GM19455 (cell line): ENCODE data around the gene SUN1.

Source experiments
- ATAC-seq: cut with Tn5 transposase; IDR thresholded peaks from one replicate; pipeline ENCODE4 v1.9.1; 2021; ENCODE audit not compliant: unreplicated experiment

Gene SUN1

DNA sequence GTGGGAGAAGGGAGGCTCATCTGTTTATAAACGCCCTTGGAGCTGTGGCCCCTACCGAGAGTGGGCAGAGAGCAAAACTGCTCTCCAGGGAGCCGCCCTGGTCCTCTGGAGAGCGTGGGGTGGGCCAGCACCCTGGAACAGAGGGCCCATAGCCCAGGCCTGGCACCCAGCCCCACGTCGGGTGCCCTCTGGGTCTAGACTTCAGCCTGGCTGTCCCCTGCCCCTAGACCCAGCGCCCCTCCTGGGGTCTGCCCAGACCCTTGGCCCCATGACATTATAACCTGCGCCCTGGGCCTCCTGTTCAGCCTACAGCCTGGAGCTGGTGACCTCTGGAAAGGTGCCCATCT is 68.7 kb downstream of the SUN1 start:
- ATAC-seq: no peak

- ATAC-seq: no peak
These were observed 69.3 kb downstream of the SUN1 start for GRCh38 chr7:901388-902154.

DNA sequence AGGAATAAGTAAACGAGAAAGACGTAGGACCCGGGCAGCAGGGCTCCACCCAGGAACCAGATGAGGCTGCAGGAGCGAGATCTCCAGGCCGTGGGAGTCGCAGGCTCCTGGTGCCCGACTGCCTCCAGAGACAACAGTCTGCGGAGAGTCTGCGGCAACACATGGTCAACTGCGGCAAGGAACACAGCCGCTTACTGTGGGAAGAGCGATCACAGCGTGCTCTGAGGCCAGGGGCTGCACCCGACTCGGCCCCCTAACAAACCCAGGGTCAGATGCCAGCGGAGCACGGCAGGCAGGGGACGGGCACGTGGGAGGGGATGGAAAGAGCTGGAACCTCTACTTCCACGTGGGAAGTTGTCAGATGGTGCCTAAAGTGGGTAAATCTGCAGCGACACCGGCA is 70.7 kb downstream of the SUN1 start:
- ATAC-seq: no peak

- ATAC-seq: no peak
These were observed 71.9 kb downstream of the SUN1 start for GRCh38 chr7:903921-904755.

- ATAC-seq: no peak
These were observed 72.6 kb downstream of the SUN1 start for GRCh38 chr7:904847-905246.

DNA sequence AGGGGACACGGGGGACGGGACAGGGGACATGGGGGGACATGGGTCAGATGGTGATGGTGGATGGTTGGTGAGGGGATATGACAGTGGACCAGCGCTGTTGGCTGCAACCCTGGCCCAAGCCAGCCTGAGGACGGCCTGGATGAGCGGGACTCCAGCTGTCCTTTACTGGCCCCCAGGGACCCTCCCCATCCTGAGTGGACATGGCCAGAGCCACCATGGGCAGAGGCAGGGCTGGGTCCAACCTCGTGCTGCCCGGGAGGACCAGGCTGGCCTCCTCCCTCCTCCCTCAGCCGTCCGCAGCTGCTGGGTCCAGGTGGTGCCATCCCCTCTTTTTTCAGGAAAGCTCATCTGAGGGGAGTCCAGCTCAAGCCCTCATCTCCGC is 74.5 kb downstream of the SUN1 start:
- no peak for ATAC-seq

GRCh38 chr7:907158-907980 is 75.1 kb downstream of the SUN1 start:
- no peak for ATAC-seq

- ATAC-seq: no peak
These were observed 75.9 kb downstream of the SUN1 start for GRCh38 chr7:908159-908581.

GRCh38 chr7:908591-909357 is 76.5 kb downstream of the SUN1 start:
- ATAC-seq: peak; percentile 90

DNA sequence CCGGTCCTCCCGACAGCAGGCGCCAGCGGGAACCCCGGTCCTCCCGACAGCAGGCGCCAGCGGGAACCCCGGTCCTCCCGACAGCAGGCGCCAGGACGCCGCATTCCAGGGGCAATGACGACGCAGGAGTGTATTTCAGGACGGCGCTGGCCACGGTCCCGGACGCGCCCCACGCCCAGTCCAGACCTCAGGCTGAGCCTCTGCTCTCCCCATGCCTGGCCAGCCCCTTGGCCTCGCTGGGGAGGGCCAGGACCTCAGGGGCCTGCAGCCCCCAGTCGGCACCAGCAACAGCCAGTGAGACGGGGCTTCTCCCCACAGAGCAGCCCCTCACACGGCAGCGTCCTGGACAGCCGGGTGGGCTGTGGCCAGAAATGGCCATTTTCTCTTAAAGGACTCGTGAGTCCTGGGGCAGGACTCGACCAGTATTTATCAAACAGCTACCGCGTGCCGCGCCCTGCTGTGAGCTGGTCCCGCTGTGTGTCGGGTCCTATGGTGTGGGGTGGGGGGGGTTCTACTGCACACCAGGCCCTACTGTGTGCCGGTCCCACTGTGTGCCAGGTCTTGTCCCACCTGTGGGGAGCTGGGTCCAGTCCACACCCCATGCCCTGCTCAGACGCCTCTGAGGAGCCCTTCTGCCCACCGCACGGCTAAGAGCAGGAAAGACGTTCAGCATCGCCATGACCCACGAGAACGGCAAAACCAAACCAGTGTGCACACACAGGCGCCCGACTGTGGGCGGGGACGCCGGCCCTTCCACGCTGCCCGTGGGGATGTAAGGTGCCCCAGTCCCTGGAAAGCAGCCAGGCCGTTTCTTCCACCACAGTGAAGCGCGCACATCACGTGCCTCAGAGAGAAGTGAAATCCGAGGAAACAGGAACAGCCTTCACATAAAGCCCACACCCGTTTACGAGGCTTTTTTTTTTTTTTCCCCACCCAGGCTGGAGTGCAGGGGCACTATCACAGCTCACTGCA is 77.4 kb downstream of the SUN1 start:
- ATAC-seq: peak; percentile 42

DNA sequence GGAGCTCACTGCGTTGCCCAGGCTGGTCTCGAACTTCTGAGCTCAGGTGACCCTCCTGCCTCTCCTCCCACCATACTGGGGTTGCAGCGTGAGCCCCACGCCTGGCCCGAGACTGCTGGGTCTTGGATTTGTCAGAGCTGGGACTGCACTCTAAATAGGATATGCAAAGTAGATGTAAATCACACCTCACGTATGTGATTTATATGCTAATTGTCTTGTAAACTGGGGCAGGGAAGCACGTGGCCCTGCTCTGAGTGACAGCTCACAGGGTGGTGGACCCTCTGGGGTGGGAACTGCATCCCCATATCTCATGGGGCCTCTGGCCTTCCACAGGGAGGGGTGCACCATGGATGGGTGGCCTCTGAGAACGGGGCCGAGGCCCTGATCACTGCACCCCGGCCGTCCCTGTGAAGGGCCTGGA is 78.2 kb downstream of the SUN1 start:
- ATAC-seq: no peak

DNA sequence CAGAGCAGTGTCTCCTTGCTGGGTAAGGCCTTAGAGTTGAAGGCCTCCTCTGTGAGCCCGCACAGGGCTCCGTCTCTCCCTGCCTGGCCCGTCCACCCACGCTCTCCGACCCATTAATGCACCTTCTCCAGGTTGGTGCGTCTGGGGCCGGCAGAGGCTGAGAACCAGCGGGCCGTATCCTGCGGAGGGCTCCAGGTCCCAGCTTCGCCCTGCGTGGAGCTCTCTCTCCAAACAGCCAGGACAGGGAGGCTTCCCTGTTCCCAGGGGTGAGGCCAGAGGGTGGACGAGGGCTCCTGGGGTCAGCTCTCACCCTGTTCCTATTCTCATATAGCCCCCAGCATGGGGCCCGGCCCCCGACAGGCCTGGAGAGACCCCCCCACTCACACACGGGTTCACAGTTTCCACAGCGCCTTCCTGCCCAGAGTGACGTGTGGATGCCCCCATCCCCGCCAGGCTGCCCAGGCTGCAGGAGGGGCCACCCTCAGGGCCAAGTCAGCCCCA is 78.7 kb downstream of the SUN1 start:
- ATAC-seq: no peak

DNA sequence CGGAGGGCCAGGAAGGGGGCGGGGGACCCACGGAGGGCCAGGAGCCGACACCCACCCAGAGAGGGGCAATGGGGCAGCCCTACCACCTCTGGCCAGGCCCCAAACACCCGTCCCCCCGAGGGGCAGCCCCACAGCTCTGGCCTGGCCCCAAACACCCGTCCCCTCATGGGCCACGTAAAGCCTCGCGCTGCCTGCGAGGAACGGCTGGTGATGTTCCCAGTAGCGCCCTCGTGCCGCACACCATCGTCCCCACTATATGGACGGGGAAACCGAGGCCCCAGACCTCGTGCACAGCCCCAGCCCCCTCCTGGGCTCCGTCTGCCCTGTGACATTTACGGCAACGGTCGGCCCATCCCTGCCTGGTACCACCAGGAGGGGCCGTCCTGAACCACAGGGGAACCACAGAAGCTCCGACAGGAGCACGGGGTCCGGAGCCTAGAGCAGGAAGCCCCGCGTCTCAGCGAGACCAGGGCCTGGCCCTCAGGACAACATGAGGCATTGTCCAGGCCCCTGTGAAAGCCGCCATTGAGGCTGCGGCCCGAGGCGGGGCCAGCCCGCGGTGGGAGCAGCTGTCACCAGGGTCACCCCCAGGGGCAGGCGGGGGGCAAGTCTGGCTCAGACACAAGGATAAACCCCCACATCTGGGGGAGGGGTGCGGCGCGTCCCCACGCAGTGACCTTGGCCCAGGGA is 79.7 kb downstream of the SUN1 start:
- ATAC-seq: no peak

DNA sequence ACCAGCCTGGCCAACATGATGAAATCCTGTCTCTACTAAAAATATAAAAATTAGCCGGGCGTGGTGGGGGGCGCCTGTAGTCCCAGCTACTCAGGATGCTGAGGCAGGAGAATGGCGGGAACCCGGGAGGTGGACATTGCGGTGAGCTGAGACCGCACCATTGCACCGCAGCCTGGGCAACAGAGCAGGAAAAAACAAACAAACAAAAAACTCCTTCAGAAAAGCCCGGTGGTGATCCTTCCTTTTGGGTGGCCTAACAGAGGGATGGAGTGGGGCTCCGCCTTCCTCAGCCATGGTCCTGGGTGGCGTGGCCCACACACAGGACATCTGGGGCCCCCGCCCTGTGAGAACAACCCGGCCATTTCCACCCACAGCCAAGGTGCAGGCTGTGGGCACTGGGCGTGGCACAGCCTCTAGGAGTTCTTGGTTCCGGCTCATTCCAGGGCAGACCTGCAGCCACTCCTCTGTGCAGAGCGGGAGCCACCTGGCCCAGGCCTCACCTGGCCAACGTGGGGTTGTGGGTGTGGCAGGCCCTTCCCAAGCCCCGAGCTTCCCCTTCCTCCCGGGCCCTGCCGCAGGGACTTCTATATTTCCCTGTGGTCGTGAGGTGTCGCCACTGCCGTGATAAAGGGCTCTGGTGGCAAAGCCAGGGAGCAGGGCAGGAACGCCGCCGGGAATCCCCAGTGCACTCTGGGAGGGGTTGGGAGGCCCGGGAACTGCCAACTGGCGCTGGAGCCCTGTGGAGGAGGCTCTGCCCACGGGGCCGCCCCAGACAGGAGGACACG is 81.7 kb downstream of the SUN1 start:
- no peak for ATAC-seq

DNA sequence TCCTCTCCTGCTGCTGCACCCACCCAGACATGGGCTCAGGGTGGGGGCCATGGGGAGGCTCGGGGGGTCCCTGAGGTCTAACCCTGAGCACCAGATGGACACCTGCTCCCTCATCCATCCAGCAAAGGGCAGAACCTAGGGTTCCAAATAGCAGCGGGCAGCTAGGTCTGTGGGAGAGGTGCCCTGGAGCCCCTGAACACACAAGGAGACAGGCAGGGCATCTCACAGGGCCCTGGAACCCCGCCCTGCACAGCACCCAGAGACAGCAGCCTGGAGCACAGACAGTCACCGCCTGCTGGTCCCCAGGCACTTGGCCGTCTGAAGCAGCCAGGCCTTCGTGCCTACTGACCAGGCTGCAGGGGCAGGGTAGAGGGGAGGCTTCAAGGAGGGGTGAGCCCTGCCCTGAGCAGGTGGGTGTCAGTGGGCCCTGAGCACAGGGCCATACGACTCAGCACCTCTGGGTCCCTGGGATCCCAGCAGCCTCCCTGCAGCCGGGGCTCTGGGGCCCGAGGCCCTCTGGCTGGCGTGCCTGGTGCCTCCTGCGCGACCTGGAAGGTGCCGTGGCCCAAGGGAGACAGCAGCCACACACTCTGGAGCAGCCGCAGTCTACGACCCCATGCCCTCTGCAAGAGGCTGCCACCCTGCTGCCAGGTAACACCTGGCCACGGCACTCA is 82.4 kb downstream of the SUN1 start:
- ATAC-seq: no peak

GRCh38 chr7:915291-916218 is 83.3 kb downstream of the SUN1 start:
- no peak for ATAC-seq
